Measurements from ENCODE around the gene MYMK.

The MYMK gene

DNA sequence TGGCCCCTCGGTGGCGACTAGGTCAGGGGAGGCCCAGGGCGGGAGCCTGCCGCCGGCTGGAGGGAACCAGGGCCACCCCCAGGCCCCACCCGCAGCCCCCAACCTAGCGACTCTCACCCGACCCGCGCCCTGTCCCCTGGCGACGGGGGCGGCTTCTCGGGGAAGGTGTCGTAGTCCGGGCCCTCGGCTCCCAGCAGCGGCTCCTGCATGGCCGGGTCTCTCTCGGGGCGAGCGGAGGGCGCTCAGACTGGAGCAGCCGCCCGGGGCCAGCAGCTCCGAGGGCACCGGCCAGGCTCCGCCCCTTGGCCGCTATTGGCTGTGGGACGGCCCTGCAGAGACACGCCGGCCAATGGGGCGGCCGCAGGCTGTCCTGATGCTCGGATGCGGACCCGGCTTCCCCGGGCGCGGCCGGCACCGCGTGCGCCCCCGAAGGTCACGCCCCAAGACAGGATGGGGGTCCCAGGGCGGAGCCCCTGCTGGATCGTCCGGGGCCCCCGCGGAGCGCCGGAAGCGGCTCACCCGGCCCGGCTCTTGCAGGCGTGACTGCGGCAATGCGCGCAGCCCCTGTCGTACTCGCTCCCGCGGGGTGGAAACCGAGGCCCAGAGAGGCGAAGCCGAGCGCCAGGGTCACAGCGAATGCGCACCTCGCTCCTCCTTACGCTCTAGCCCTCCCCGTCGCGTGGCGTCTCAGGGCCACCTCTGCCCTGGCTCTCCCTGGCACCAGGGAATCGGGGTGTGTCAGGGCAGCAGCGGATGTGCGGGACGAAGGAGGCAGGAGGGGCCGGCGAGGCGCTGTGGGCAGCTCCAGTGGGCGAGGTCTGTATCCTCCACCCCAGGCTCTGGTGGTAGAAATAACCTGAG lies 45.7 kb downstream of the MYMK start, which contains the start of gene SLC2A6:
SLC2A6 (minus strand) TSS at position 249 of the 861 bp plus-strand sequence; CDS start at position 209, 40 bp downstream.
- peak; percentile 94 for DNase-seq

DNA sequence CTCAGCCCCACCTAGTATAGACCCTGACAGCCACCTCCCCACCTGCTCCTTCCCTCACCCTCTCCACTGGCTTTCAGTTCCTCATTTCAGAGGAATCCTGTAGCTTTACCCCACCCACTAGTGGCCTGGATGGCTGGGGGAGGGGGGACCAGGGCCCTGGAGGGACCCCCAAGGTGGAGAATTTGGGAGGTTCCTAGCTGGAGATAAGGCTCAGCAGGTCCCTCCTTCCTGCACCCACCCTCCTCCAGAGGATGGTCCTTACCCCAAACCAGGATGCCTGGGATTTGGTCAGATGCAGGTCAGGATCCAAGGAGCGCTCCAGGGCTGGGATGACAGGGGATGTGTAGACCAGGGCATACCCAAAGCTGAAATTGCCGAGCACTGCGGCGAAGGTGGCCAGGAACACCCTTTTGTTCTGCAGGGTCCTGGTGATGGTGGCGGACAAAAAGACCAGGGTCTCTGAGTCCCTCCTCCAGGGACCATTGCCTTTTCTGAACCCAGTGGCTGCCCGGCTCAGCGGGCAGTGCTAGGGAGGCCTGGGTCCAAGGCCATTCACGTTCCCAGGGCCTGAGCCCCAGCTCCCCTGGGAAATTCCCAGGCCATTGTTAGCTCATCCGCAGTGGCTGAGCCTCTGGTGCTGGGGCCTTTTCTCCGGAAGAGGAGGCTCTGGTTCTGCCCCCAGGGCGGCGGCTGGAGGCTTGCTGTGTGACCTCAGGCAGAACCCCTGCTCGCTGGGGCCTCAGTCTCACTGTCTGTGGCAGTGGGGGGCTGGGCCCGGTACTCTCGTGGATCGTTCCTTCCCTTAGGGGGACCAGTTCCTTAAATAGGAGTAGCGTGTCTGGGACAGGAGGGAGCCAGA lies 46.5 kb downstream of the MYMK start:
- peak; percentile 70 for DNase-seq

- no peak for DNase-seq
These were observed 47.3 kb downstream of the MYMK start for GRCh38 chr9:133477461-133477860.

DNA sequence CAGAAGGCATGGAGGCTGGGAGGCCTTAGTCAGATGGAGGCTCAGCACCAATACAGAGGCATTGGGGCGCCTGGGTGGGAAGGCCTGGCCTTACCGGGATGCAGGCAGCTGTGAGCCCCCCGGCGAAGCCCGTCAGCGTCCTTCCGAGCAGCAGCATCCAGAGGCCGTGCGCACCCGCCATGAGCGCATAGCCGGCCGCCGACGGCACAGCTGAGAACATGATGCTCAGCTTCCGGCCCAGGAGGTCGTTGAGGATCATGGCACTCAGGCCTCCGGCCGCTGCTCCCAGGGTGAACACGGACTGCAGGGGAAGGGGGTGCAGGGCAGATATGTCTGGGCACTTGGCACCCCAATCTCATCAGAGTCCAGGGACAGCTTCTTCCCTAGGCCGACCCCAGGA lies 47.8 kb downstream of the MYMK start:
- no peak for DNase-seq

- DNase-seq: no peak
These were observed 48.5 kb downstream of the MYMK start for GRCh38 chr9:133476036-133476931.

DNA sequence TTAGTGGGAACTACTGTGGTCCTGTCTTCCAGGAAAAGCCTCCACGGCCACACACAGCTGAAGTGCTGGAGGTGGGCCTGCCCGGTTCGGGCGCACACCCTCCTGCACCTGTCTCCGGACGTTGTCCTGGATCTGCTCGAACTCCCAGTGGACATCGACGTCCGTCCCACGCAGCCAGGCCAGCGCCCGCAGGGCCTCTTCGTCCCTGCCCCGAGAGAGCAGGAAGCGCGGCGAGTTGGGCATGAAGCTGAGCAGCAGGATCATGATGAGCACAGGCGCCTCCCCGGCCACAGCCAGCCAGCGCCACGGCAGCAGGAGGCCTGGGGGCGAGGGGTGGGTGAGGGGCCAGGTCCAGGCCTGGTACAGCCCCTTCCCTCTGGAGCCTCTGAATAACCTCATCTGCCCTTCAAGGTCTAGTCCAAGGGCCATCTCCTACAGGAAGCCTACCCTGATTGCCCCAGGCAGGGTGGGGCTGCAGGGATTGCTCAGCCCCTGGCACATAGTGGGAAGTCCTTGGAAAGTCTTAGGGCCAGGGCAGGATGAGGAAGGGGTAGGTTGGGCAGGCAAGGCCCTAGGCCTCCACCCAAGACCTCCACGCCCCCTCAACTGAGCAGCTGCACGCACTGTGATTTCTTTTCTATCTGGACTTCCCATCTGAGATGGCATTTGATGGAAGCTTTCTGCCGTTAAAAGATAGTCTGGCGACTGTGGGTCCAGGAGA lies 49.3 kb downstream of the MYMK start:
- DNase-seq: no peak

GRCh38 chr9:133474853-133475252 lies 49.9 kb downstream of the MYMK start:
- no peak for DNase-seq

GRCh38 chr9:133474215-133474614 lies 50.5 kb downstream of the MYMK start:
- DNase-seq: no peak

DNA sequence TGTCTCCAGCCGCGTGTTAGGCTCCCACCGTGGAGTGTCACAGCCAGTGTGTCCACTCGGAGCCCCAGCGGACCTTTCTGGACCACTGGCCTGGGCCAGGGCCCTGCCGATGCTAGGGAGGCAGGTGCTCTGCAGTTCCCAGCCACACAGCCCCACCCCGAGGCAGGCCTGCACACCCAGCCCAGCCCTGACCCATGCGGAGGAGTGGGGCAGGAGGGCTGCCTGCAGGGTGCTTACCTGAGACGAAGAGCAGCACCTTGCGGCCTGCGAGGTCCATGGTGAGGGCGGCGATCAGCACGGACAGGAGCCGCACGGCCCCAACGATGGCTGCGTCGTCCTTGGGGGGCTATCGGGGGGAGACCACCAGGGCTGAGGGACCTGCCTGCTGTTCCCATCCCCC lies 51.0 kb downstream of the MYMK start:
- no peak for DNase-seq

- no peak for DNase-seq
These were observed 51.9 kb downstream of the MYMK start for GRCh38 chr9:133472753-133473378.

GRCh38 chr9:133472277-133472645 lies 52.5 kb downstream of the MYMK start:
- DNase-seq: no peak

DNA sequence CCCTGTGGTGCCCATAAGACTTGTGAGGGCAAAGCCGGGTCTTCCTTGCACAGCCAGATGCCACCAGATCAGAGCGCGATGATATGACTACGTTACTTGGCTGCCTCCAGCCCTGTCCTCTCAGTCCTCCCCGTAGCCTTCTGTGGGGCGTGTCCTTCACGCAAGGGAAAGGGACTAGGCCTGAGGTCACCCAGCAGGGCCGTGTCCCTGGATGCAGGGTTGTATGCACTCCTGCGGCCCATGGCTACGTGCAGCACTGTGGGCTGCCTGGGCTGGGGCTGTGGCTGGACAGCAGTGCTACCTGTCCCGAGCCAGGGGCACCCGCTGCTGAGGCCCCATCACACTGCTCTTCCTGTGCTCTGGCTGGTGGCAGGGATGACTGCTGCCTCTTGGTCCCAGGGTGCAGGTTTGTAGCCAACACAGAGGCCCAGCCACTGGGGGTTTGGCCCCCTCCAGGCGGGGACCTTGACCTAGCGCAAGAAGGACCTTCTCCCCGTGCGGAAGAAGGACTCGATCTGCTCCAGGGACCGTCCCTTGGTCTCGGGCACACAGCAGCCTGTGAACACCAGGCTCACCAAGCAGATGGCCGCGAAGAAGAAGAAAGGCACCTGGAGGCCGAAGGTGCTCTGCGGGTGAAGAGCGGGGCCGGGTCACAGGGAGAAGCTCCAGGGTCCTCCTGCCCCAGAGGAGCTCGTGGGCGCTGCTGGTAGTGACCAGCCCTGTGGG lies 53.0 kb downstream of the MYMK start:
- DNase-seq: peak; percentile 38

DNA sequence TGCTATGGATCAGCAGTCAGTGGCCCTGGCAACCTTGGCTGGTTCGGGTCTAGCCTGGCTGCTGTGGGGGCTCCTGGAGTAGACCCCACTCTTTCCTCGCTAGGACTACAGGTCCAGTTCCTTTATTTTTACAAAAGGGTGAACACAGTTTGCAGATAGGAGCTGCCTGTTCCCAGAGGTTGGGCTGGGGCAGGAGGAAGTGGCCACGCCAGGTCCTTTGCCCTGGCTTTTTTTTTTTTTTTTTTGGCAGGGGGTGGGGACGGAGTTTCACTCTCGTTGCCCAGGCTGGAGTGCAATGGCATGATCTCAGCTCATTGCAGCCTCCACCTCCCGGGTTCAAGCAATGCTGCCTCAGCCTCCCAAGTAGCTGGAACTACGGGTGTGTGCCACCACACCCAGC lies 53.8 kb downstream of the MYMK start:
- no peak for DNase-seq

DNA sequence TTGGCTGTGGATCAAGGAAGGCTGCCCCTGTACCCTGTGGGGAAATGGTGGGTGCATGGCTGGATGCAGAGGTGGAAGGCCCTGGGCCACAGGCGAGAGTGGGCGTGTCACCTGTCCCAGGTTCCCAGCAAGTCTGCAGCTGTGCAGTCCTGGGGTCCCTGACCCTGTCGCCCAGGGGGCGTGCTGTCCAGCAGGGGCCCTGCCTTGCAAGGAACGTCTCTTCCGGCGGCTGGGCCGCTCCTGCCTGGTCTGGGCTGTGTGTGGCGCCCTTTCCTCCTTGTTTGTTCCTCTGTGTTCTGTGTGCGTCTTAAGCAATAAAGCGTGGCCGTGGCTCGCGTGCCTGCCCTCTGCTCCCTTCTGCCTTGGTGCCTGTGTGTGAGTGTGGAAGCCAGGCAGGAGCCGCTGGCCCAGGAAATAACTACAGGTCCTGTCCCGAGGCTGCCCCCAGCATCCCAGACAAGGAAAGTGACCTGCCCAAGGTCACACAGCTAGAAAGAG lies 54.3 kb downstream of the MYMK start:
- no peak for DNase-seq

- no peak for DNase-seq
These were observed 55.9 kb downstream of the MYMK start for GRCh38 chr9:133468777-133469421.

DNA sequence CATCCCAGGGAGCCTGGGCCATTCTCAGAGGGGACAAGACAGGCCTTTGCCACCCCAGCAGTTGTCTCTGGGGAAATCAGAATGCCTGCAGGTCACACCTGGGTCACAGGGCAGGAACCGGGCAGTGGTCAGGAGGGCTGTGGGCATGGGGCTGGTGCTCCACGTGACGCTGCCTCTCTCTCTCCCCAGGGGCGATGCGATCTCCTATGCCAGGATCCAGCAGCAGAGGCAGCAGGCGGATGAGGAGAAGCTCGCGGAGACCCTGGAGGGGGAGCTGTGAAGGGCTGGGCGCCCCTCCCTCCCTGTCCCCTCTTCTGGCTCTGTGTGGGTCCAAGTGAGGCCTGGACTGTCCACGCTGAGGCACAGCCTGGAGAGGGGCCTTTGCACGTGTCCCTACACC lies 56.4 kb downstream of the MYMK start:
- no peak for DNase-seq

DNA sequence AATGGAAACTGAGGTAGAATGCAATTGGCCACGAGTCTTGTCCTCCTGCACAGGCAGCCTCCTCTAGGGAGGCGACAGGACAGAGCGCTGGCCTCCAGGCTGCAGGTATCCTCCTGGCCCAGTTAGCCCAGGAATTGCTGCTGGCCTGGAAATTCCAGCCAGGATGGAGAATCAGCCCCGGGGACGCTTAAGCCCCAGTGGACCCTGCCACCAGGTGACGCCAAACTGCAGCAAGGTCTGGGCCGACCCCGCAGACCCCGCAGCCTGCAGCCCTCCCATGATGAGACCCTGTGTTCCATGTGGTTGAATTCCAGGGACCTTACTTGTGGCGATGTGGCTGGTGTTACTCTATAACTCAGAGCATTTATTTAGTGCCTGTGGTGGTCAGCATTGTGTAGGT lies 57.7 kb downstream of the MYMK start:
- DNase-seq: no peak

DNA sequence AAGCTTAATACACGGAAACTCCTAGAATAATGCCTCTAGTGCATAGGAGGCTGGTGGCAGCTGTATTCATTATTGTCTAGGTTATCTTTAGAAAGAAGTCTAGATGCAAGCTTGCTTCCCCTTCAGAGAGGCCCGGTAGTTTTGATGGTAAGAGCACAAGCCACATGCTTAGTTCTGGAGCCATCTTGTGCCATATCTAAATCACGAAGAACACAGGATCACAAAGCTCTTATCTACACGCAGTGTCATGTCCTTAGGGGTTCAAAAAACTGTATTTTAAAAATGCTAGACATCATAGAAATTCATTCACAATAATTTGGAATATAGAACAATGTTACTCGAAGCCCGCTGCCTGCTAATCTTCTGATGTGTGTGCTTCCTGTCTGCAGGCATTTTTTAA lies 58.8 kb downstream of the MYMK start:
- DNase-seq: no peak

DNA sequence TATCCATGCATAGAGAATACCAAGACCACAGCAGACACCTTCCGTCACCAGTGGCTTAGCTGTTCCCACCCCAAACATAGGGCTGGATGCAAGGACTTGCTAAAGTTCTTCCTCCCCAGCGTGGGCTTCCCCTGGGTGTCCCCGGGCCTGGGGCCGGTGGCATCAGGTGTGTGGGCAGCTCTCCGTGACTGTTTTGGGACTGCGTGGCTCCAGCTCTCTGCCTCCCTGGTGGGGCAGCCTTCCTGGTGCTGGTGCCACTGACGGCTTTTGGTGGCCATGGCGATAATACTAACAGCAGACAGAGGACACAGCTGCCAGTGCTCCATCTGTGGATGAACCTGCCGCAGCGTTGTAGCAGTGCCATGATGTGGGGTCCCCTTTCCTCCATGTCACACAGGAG lies 60.1 kb downstream of the MYMK start:
- no peak for DNase-seq

All from DMS53 (cell line).